ENCODE results near the gene ARL3.
"Not testable (repeated sequence)": the region's sequence is repeated elsewhere in the genome, so short reads cannot be mapped to it uniquely, and the experiment has no call there.

The ARL3 gene

GRCh38 chr10:102698894-102699293, 15.3 kb downstream of the ARL3 start:
- no peak overlapping the region for H3K27ac ChIP-seq
- no peak for TF ChIP-seq CTCF (conservative IDR thresholded peaks at IDR 0.05)

GRCh38 chr10:102696736-102697135, 17.5 kb downstream of the ARL3 start:
- no peak overlapping the region for H3K27ac ChIP-seq
- no peak for TF ChIP-seq CTCF (conservative IDR thresholded peaks at IDR 0.05)
- TF ChIP-seq ZFX (IDR thresholded peaks at IDR 0.05), result no peak

- not testable (repeated sequence) for H3K27ac ChIP-seq
Measured at GRCh38 chr10:102695401-102695800, 18.8 kb downstream of the ARL3 start.

GRCh38 chr10:102691285-102692066, 22.7 kb downstream of the ARL3 start:
- H3K27ac ChIP-seq, result no peak overlapping the region
- TF ChIP-seq CTCF (conservative IDR thresholded peaks at IDR 0.05), result no peak

GRCh38 chr10:102683736-102684135, 30.5 kb downstream of the ARL3 start:
- no peak for TF ChIP-seq ZFX (IDR thresholded peaks at IDR 0.05)
- no peak for TF ChIP-seq CTCF (conservative IDR thresholded peaks at IDR 0.05)
- H3K27ac ChIP-seq, result no peak overlapping the region

GRCh38 chr10:102682981-102683380, 31.2 kb downstream of the ARL3 start:
- TF ChIP-seq CTCF (conservative IDR thresholded peaks at IDR 0.05), result no peak
- TF ChIP-seq ZFX (IDR thresholded peaks at IDR 0.05), result no peak

GRCh38 chr10:102682416-102682815, 31.8 kb downstream of the ARL3 start:
- H3K27ac ChIP-seq, result no peak overlapping the region
- TF ChIP-seq ZFX (IDR thresholded peaks at IDR 0.05) (no peak), CTCF (conservative IDR thresholded peaks at IDR 0.05) (no peak)

More at GRCh38 chr10:102682981-102683380, 31.2 kb downstream of the ARL3 start:
- no peak overlapping the region for H3K27ac ChIP-seq

- H3K27ac ChIP-seq, result no peak overlapping the region
- TF ChIP-seq ZFX (IDR thresholded peaks at IDR 0.05), result no peak
- no peak for TF ChIP-seq CTCF (conservative IDR thresholded peaks at IDR 0.05)
Measured at GRCh38 chr10:102681696-102682095, 32.5 kb downstream of the ARL3 start.

All from C4-2B (cell line).